Gastroesophageal sphincter (tissue), 4 donors: ENCODE data around the gene CDC45. TPM values are rescaled to one million over a fixed set of nuclear protein-coding genes. Genes with fewer than 3 reads are reported as not detected.

Source experiments
- ATAC-seq: fragments of 150-250 bp; one replicate; pipeline ENCODE4 v1.9.1; 2016; ENCODE audit warnings: mild to moderate bottlenecking, moderate library complexity
- H3K27ac ChIP-seq, 4 donors: fragments of 200-600 bp; sonication (generic) in 3 of 4; 1 replicate in 3 of 4; 2 replicates in 1 of 4; pipeline ENCODE4 v1.5.1; 2016 to 2019
- H3K27me3 ChIP-seq: fragments of 200-600 bp; sonication (generic); one replicate; pipeline ENCODE4 v1.5.1; 2019
- H3K36me3 ChIP-seq, 2 donors: fragments of 200-600 bp; sonication (generic); one replicate each; pipeline ENCODE4 v1.5.1; 2019; ENCODE audit warnings: control low read depth in 1 of 2
- H3K4me1 ChIP-seq, 3 donors: fragments of 200-600 bp; sonication (generic); 1 replicate in 2 of 3; 2 replicates in 1 of 3; pipeline ENCODE4 v1.5.1; 2016 to 2019; ENCODE audit warnings: control low read depth in 2 of 3
- H3K4me3 ChIP-seq, 2 donors: fragments of 200-600 bp; sonication (generic); one replicate each; pipeline ENCODE4 v1.5.1; 2019; ENCODE audit warnings: mild to moderate bottlenecking in 1 of 2, moderate library complexity in 1 of 2
- H3K9me3 ChIP-seq, 3 donors: fragments of 200-600 bp; sonication (generic); one replicate each; pipeline ENCODE4 v1.5.1; 2017 to 2019; ENCODE audit warnings: control low read depth in 2 of 3
- EP300 ChIP-seq: sonication (generic); formaldehyde crosslinking; IDR thresholded peaks from one replicate; pipeline ENCODE4 v1.6.1; 2017; ENCODE audit warnings: antibody characterized with exemption, mild to moderate bottlenecking
- POLR2A ChIP-seq, 2 donors: fragments of 450-650 bp; IDR thresholded peaks; one replicate each; pipeline ENCODE4 v1.6.1; 2017; ENCODE audit warnings: antibody characterized with exemption in 2 of 2, mild to moderate bottlenecking in 2 of 2, moderate library complexity in 1 of 2
- POLR2AphosphoS5 ChIP-seq: sonication (generic); formaldehyde crosslinking; IDR thresholded peaks from one replicate; pipeline ENCODE4 v1.6.1; 2017; ENCODE audit warnings: antibody characterized with exemption
- WGBS, 2 donors: methylation state at CpG; one replicate each; pipeline ENCODE4 v1.1.5; 2018; ENCODE audit warnings: low coverage in 1 of 2; 5-methylcytosine and 5-hydroxymethylcytosine counted together
- total RNA-seq, 4 donors: library from RNA; depleted of rRNA; stranded (reverse); fragments of >200 nt; gene quantifications; one replicate each; pipeline ENCODE4 v1.1.0, GENCODE V29; 2016
- TF ChIP-seq, protein P1 (sequence below), 4 experiments: fragments of 200-600 bp in 2 of 4; fragments of 450-650 bp in 2 of 4; sonication (generic) in 1 of 4; IDR thresholded peaks; one replicate each; pipeline ENCODE4 v1.5.1; 2017 to 2019; ENCODE audit warnings: antibody characterized with exemption in 4 of 4, mild to moderate bottlenecking in 2 of 4, moderate library complexity in 2 of 4

Gene CDC45, protein sequence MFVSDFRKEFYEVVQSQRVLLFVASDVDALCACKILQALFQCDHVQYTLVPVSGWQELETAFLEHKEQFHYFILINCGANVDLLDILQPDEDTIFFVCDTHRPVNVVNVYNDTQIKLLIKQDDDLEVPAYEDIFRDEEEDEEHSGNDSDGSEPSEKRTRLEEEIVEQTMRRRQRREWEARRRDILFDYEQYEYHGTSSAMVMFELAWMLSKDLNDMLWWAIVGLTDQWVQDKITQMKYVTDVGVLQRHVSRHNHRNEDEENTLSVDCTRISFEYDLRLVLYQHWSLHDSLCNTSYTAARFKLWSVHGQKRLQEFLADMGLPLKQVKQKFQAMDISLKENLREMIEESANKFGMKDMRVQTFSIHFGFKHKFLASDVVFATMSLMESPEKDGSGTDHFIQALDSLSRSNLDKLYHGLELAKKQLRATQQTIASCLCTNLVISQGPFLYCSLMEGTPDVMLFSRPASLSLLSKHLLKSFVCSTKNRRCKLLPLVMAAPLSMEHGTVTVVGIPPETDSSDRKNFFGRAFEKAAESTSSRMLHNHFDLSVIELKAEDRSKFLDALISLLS
- 1 to 10 TPM in 1 of 4 donors, not detected in 3; 2.1 TPM for total RNA-seq

DNA sequence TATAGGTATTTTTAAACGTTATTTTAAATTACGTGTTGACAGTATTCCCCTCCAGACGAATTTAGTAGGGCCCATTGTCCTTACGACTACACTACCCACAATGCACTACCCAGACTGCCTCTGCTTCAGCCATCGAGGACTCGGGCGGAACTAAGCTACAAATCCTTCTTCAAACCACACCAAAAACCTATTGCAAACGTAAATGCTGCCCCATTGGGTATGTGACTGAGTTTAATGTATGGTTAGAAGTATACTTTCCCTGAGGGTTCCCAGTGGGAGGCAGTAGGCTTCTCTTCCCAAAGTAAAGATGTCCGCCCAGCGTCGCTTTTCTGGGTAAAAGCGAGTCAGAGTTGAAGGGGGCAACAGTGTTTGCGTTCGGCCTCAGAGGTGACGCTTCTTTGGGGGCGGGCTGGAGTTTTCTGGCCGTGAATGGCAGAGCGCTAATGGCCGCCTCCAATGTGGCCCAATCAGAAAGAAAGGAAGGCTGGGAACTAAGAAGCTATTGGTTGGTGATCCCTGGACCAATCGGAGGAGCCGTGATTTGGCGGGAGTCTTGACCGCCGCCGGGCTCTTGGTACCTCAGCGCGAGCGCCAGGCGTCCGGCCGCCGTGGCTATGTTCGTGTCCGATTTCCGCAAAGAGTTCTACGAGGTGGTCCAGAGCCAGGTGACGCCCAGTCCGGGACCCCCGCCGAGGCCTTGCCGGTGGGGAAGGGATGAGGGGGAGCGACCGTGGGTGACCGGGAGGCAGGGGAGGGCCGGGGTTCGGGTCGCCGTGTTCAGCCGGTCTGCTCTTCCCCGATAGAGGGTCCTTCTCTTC, at the start of gene CDC45:
CDC45 (plus strand) TSS at position 566 of the 818 bp plus-strand sequence; CDS start at position 615, 49 bp downstream.
- peak within 1 kb of the TSS; percentile 80 to 92 for H3K4me3 ChIP-seq
- TF ChIP-seq, protein P1, sequence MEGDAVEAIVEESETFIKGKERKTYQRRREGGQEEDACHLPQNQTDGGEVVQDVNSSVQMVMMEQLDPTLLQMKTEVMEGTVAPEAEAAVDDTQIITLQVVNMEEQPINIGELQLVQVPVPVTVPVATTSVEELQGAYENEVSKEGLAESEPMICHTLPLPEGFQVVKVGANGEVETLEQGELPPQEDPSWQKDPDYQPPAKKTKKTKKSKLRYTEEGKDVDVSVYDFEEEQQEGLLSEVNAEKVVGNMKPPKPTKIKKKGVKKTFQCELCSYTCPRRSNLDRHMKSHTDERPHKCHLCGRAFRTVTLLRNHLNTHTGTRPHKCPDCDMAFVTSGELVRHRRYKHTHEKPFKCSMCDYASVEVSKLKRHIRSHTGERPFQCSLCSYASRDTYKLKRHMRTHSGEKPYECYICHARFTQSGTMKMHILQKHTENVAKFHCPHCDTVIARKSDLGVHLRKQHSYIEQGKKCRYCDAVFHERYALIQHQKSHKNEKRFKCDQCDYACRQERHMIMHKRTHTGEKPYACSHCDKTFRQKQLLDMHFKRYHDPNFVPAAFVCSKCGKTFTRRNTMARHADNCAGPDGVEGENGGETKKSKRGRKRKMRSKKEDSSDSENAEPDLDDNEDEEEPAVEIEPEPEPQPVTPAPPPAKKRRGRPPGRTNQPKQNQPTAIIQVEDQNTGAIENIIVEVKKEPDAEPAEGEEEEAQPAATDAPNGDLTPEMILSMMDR (IDR thresholded peaks at IDR 0.05), result no peak
- TF ChIP-seq POLR2AphosphoS5, result peak; percentile 34
- peak within 1 kb of the TSS; percentile 88 to 97 (median 91) for H3K27ac ChIP-seq
- WGBS, 2 donors, result 0% methylated on average over 8 to 15 of the region's 50 CpGs
- no peaks in the 10 kb centered on the region for H3K27me3 ChIP-seq
- peaks cover 0 to 7% of the 10 kb centered on the region in 2 donors for H3K36me3 ChIP-seq
- no peaks in the 10 kb centered on the region for H3K9me3 ChIP-seq
- peak; percentile 97 for ATAC-seq
- peaks cover 0 to 39% (median 20%) of the 10 kb centered on the region in 3 donors for H3K4me1 ChIP-seq

- 22 to 23% methylated on average over 7 to 8 of the region's 12 CpGs for WGBS, 2 donors
- H3K27me3 ChIP-seq, result no peaks in the 10 kb centered on the region
- TF ChIP-seq, protein P1 (IDR thresholded peaks at IDR 0.05), result no peak
- no peak for TF ChIP-seq POLR2A (IDR thresholded peaks at IDR 0.05)
- TF ChIP-seq EP300, result no peak
- no peak for TF ChIP-seq POLR2AphosphoS5
- H3K36me3 ChIP-seq, result peaks cover 0 to 11% of the 10 kb centered on the region in 2 donors
- no peaks in the 10 kb centered on the region for H3K9me3 ChIP-seq
- peak overlapping the region; percentile 73 to 75 for H3K4me3 ChIP-seq
- H3K27ac ChIP-seq, result peak overlapping the region in 3 of 4 donors; percentile 90 to 98 (median 95)
- H3K4me1 ChIP-seq, result peaks cover 0 to 50% (median 19%) of the 10 kb centered on the region in 3 donors
- ATAC-seq, result no peak
These were observed 49.5 kb upstream of the CDC45 start for GRCh38 chr22:19429950-19430889.

DNA sequence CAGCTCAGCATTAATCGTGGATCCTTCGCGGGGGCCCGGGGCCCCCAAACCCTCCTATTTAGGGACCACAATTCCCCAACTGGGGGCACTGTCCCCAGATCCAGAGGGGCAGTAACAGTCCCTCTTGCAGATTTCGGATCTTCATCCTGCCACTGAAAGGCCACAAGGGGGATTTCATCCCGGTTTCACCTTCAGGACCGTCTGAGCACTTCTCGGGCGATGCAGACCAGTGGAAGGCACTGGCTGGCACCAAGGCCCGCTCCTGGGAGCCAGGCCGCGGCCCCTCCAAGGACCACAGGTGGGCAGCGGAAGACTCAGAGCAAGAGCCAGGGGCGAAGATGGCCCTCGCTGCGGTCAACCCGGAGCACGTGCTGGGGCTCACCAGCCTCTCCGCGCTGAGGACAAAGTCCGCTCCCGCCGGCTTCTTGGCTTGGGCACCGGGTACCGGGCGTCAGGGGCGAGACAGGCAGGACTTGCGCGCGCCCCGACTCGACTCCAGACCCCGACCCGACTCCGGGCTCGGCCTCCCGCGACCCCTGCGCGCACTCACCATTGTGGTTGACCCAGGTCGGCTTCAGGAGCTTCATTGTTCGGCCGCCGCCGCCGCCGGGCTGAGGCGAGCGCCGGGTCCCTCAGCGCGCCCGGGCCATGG, 48.7 kb upstream of the CDC45 start:
- peaks cover 0 to 50% (median 19%) of the 10 kb centered on the region in 3 donors for H3K4me1 ChIP-seq
- TF ChIP-seq EP300, result no peak
- H3K9me3 ChIP-seq, result no peaks in the 10 kb centered on the region
- ATAC-seq, result no peak
- H3K4me3 ChIP-seq, result peak overlapping the region; percentile 73 to 75
- H3K27ac ChIP-seq, result peak overlapping the region in 3 of 4 donors; percentile 90 to 98 (median 95)
- WGBS, 2 donors, result 0% methylated on average over 2 of the region's 53 CpGs; no CpG with 5 or more reads in 1 of the 2 donors
- H3K36me3 ChIP-seq, result peaks cover 0 to 19% of the 10 kb centered on the region in 2 donors
- no peaks in the 10 kb centered on the region for H3K27me3 ChIP-seq

DNA sequence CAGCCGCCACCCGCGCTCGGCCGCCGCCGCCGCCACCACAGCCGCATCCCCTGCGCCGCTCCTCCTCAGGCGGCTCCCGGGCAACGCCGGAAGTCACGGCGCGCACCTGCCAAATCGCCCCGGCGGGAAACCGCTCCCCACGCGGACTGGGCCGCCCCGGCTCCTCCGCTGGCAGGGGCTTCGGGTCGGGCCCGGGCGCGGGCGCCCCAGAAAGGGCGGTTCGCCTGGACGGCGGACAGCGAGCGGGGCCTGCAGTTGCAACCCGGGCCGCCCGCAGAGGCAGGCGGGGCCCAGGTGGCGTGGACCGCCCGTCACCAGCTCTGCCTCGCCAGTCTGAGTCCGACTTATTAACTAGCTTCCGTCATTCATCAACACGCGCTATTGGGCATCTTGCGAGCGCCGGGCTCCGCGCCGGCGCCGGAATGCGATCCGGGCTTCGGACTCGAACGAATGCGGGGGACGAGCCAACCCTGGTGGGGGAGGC, 48.0 kb upstream of the CDC45 start, which contains the start of gene HIRA:
HIRA (minus strand) TSS at position 85 of the 484 bp plus-strand sequence. CDS start 257 bp downstream, outside the sequence.
- WGBS, 2 donors, result no CpG with 5 or more reads among the region's 66 CpGs

More for the DNA sequence above, 48.0 kb upstream of the CDC45 start, which contains the start of gene HIRA:
- H3K4me3 ChIP-seq, result peak within 1 kb of the TSS; percentile 73 to 75
- peak within 1 kb of the TSS; percentile 81 to 98 (median 92) for H3K27ac ChIP-seq
- ATAC-seq, result peak; percentile 77
- TF ChIP-seq POLR2AphosphoS5, result peak; percentile 59
- TF ChIP-seq, protein P1 (IDR thresholded peaks at IDR 0.05), result no peak
- peaks cover 0 to 50% (median 19%) of the 10 kb centered on the region in 3 donors for H3K4me1 ChIP-seq
- no peaks in the 10 kb centered on the region for H3K27me3 ChIP-seq
- H3K9me3 ChIP-seq, result no peaks in the 10 kb centered on the region
- peaks cover 0 to 26% of the 10 kb centered on the region in 2 donors for H3K36me3 ChIP-seq
